ENCODE data around the gene TRIM6.

DNA sequence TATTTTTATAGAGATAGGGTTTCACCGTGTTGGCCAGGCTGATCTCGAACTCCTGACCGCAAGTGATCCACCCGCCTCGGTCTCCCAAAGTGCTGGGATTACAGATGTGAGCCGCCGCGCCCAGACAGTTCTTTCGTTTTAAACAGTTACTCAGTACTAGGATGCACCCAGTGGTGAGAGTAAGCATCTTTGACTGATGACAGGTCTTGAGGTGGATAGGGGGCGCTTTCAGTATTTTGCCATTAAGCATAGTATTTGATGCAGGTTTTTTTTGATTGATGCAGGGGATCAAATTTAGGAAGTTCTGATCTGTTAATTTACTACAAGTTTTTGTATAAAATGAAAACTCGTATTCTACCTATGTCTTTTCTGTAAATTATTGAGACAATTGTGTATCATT is 15.2 kb downstream of the TRIM6 start:
- TF ChIP-seq CTCF (conservative IDR thresholded peaks at IDR 0.05; ENCODE audit: low read depth, low read length) (0 out of 2 replicates have a peak, but pooled peaks have one; percentile 14), EZH2 (IDR thresholded peaks at IDR 0.05; ENCODE audit: borderline replicate concordance, low read depth, low read length, poor library complexity, severe bottlenecking) (no peak)

Measured in A673 (cell line).